ENCODE data around the gene JAK3.

GRCh38 chr19:17889609-17890214 is 41.9 kb upstream of the JAK3 start:
- no peak for TF ChIP-seq POLR2AphosphoS5 (IDR thresholded peaks at IDR 0.05; ENCODE audit: borderline replicate concordance, low read depth, low read length)
- TF ChIP-seq EZH2 (IDR thresholded peaks at IDR 0.05): no peak
- no peak for TF ChIP-seq FOXP2 (optimal IDR thresholded peaks at IDR 0.05; ENCODE audit: control extremely low read depth, extremely low read length, insufficient read depth)

Data from SK-N-MC (cell line).